NB4 (cell line): ENCODE results near the gene ATP2B1.

Experiments used
- CTCF ChIP-seq: IDR thresholded peaks from one replicate; pipeline ENCODE4 v1.5.1; 2012; ENCODE audit warnings: low read depth, low read length
- MYC ChIP-seq: IDR thresholded peaks from 2 replicates; pipeline ENCODE4 v1.6.1; 2011; ENCODE audit warnings: low read depth, low read length
- POLR2A ChIP-seq: IDR thresholded peaks from 2 replicates; pipeline ENCODE4 v1.6.1; 2011; ENCODE audit warnings: mild to moderate bottlenecking; ENCODE audit not compliant: insufficient read length; ENCODE audit errors: extremely low read depth

GRCh38 chr12:89731089-89731488 is 22.5 kb upstream of the ATP2B1 start:
- no peak for TF ChIP-seq CTCF
- no peak for TF ChIP-seq POLR2A
- no peak for TF ChIP-seq MYC
